K562 (cell line): ENCODE measurements around the gene ARSK. TPM values are rescaled to one million over a fixed set of nuclear protein-coding genes. Genes with fewer than 3 reads are reported as not detected.

Experiments used
- CEBPB ChIP-seq: fragments of 450-650 bp; IDR thresholded peaks from 2 replicates; pipeline ENCODE4 v1.6.1; 2016; ENCODE audit warnings: missing genetic modification characterization, missing compliant biosample characterization
- KAT2B ChIP-seq: IDR thresholded peaks from one replicate; pipeline ENCODE4 v1.6.1; 2012; ENCODE audit warnings: low read depth, mild to moderate bottlenecking, control low read depth, inconsistent platforms, low read length, moderate library complexity
- MXI1 ChIP-seq: IDR thresholded peaks from 2 replicates; pipeline ENCODE4 v1.6.1; 2011; ENCODE audit warnings: low read depth, mild to moderate bottlenecking, improper control_type of control experiment, low read length
- MYBL2 ChIP-seq, 2 experiments: fragments of 450-650 bp in 1 of 2; sonication (generic) in 1 of 2; formaldehyde crosslinking in 1 of 2; IDR thresholded peaks; 2 replicates each; pipeline versions ENCODE4 v1.6.1 to v1.8.1; 2017 to 2022; ENCODE audit warnings: borderline replicate concordance in 1 of 2, inconsistent platforms in 1 of 2, low read depth in 1 of 2, mild to moderate bottlenecking in 1 of 2, missing genetic modification reagents in 1 of 2, moderate library complexity in 1 of 2
- RBM25 ChIP-seq: fragments of 200-400 bp; formaldehyde crosslinking; IDR thresholded peaks from 2 replicates; pipeline ENCODE4 v1.6.1; 2018; ENCODE audit warnings: low read length, low read depth, moderate library complexity; ENCODE audit not compliant: severe bottlenecking
- YY1 ChIP-seq, 3 experiments: IDR thresholded peaks; 2 replicates each; pipeline ENCODE4 v1.6.1; 2011; ENCODE audit warnings: low read length in 2 of 3, mild to moderate bottlenecking in 2 of 3, moderate library complexity in 2 of 3, borderline replicate concordance in 1 of 3, control low read depth in 1 of 3, low read depth in 1 of 3; ENCODE audit not compliant: insufficient read depth in 3 of 3, insufficient replicate concordance in 2 of 3, control insufficient read depth in 1 of 3, insufficient read length in 1 of 3; ENCODE audit errors: extremely low read depth in 1 of 3
- ZNF143 ChIP-seq: sonication (generic); formaldehyde crosslinking; IDR thresholded peaks from 2 replicates; pipeline ENCODE4 v1.9.0; 2022; ENCODE audit warnings: mild to moderate bottlenecking, missing genetic modification reagents
- ZNF174 ChIP-seq: fragments of 250-450 bp; sonication (Bioruptor Pico); IDR thresholded peaks from 2 replicates; pipeline ENCODE4 v1.4.0; 2020; ENCODE audit warnings: mild to moderate bottlenecking
- polyA plus RNA-seq, 8 experiments: library from polyadenylated mRNA; depleted of rRNA in 4 of 8; stranded (reverse) in 5 of 8; unstranded in 3 of 8; fragments of >200 nt; fragmentation: Nextera tagmentation in 2 of 8; fragmentation: Illumina TruSeq in 1 of 8; extraction: Ambion mirVana in 2 of 8; extraction: Trizol in 1 of 8; gene quantifications; 2 replicates each; pipeline versions ENCODE4 v1.2.1 to v1.2.3, GENCODE V29; 2011 to 2014; ENCODE audit warnings: inconsistent platforms in 1 of 8, missing spikeins in 1 of 8
- total RNA-seq, 7 experiments: library from RNA; depleted of rRNA in 6 of 7; stranded (reverse); fragments of >200 nt in 6 of 7; fragmentation: Illumina TruSeq in 2 of 7; extraction: Trizol in 2 of 7; gene quantifications; 2 replicates each; pipeline versions ENCODE4 v1.2.1 to v1.2.3, GENCODE V29; 2011 to 2021; ENCODE audit warnings: low replicate concordance in 1 of 7
- TF ChIP-seq, protein P1 (sequence below), 2 experiments: fragments of 450-650 bp; IDR thresholded peaks; 2 replicates each; pipeline ENCODE4 v1.6.1; 2016; ENCODE audit warnings: mild to moderate bottlenecking in 2 of 2, borderline replicate concordance in 1 of 2, low read depth in 1 of 2, moderate library complexity in 1 of 2
- TF ChIP-seq, protein P2 (sequence below): fragments of 250-450 bp; sonication (Bioruptor Pico); IDR thresholded peaks from 2 replicates; pipeline ENCODE4 v1.4.0; 2020

Gene ARSK
- total and polyA plus RNA-seq, 9 of the 15 experiments (the other 6 are each of a cell fraction or from before 2014, with no cell fraction given): 2.7 to 9.4 (median 7.1) TPM

DNA sequence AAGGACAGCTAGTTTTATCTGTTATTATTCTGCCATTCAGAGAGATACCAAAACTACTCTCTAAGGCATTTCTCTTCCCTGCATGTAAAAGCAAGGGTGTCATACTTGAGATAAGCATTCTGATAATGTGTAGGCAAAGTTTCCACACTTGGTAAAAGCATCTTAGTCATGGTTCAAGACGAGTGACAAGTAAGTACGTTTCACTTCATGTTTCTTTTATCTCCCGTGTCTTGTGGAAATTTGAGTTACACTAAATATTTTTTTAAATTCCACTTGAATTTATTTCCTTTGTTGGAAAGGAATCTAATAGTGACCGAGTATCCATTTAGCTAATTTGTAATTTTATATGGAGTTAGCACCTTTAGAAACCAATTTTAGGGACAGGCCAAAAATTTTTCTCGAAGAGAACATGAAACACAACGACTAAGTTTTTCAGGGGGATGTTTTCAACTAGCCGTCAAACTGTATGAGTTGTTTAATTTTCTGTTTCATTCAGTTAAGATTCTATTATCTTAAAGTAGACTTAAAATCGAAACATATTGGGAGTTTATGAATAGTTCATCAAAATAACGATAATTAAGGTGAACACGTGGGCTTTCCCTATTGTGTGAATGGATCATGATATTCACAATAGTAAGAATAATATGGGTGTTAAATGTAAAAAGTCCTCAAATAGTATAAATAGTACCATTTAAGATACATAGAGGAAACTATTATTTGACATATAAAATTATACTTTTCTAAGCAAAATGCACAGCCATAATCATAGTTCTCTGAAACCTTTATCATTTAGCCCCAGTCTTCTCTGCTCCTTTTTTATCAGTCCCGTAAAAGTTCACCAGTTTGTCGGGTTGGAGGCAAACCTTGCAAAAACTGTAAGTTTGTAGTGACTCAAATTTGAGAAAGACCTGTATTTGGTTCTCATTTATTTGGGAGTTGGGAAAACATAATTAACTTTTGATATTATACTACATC is 93.3 kb downstream of the ARSK start (continued):
- TF ChIP-seq, protein P1, sequence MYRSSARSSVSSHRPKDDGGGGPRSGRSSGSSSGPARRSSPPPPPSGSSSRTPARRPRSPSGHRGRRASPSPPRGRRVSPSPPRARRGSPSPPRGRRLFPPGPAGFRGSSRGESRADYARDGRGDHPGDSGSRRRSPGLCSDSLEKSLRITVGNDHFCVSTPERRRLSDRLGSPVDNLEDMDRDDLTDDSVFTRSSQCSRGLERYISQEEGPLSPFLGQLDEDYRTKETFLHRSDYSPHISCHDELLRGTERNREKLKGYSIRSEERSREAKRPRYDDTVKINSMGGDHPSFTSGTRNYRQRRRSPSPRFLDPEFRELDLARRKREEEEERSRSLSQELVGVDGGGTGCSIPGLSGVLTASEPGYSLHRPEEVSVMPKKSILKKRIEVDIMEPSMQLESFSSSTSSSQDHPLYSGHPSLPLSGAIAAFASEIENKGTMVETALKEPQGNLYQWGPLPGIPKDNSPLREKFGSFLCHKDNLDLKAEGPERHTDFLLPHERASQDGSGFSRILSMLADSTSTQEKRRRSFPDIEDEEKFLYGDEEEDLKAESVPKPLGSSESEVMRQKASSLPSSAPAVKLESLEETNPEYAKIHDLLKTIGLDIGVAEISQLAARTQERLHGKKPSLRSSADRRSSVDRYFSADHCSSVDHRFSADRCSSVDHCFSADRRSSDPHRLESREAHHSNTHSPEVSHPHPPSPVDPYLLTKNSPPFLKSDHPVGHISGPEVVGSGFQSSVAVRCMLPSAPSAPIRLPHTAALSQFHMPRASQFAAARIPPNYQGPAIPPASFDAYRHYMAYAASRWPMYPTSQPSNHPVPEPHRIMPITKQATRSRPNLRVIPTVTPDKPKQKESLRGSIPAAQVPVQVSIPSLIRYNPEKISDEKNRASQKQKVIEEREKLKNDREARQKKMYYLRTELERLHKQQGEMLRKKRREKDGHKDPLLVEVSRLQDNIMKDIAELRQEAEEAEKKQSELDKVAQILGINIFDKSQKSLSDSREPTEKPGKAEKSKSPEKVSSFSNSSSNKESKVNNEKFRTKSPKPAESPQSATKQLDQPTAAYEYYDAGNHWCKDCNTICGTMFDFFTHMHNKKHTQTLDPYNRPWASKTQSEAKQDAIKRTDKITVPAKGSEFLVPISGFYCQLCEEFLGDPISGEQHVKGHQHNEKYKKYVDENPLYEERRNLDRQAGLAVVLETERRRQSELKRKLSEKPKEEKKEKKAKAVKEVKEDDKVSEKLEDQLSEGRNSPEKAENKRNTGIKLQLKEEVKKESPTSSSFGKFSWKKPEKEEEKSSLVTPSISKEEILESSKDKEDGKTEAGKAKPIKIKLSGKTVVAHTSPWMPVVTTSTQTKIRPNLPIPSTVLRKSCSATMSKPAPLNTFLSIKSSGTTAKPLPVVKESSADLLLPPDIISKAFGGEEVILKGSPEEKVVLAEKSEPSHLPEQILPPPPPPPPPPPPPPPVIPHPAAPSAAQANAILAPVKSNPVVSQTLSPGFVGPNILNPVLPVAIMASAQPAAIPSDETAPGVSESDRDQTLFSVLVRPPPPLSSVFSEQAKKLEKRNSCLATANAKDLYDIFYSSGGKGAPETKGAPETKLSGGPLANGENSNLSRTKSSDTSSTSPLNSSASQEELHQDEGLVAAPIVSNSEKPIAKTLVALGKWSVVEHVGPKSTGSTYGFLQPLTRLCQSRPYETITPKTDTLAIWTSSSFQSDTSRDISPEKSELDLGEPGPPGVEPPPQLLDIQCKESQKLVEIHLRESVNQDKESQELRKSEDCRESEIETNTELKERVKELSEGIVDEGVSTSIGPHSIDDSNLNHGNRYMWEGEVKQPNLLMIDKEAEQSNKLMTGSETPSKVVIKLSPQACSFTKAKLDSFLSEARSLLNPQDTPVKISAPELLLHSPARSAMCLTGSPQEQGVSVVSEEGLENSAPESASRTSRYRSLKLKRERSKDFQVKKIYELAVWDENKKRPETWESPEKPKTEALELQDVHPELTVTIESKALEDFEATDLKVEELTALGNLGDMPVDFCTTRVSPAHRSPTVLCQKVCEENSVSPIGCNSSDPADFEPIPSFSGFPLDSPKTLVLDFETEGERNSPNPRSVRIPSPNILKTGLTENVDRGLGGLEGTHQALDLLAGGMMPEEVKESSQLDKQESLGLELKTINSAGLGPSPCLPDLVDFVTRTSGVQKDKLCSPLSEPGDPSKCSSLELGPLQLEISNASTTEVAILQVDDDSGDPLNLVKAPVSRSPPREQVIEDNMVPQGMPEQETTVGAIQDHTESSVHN (IDR thresholded peaks at IDR 0.05; ENCODE audit: borderline replicate concordance in 1 of 2, low read depth in 1 of 2): peak in 1 of 2 experiments; percentile 40; a peak in 2 of 4 replicates
- TF ChIP-seq, protein P2, sequence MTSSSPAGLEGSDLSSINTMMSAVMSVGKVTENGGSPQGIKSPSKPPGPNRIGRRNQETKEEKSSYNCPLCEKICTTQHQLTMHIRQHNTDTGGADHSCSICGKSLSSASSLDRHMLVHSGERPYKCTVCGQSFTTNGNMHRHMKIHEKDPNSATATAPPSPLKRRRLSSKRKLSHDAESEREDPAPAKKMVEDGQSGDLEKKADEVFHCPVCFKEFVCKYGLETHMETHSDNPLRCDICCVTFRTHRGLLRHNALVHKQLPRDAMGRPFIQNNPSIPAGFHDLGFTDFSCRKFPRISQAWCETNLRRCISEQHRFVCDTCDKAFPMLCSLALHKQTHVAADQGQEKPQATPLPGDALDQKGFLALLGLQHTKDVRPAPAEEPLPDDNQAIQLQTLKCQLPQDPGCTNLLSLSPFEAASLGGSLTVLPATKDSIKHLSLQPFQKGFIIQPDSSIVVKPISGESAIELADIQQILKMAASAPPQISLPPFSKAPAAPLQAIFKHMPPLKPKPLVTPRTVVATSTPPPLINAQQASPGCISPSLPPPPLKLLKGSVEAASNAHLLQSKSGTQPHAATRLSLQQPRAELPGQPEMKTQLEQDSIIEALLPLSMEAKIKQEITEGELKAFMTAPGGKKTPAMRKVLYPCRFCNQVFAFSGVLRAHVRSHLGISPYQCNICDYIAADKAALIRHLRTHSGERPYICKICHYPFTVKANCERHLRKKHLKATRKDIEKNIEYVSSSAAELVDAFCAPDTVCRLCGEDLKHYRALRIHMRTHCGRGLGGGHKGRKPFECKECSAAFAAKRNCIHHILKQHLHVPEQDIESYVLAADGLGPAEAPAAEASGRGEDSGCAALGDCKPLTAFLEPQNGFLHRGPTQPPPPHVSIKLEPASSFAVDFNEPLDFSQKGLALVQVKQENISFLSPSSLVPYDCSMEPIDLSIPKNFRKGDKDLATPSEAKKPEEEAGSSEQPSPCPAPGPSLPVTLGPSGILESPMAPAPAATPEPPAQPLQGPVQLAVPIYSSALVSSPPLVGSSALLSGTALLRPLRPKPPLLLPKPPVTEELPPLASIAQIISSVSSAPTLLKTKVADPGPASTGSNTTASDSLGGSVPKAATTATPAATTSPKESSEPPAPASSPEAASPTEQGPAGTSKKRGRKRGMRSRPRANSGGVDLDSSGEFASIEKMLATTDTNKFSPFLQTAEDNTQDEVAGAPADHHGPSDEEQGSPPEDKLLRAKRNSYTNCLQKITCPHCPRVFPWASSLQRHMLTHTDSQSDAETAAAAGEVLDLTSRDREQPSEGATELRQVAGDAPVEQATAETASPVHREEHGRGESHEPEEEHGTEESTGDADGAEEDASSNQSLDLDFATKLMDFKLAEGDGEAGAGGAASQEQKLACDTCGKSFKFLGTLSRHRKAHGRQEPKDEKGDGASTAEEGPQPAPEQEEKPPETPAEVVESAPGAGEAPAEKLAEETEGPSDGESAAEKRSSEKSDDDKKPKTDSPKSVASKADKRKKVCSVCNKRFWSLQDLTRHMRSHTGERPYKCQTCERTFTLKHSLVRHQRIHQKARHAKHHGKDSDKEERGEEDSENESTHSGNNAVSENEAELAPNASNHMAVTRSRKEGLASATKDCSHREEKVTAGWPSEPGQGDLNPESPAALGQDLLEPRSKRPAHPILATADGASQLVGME: no peak
- peak; percentile 34 for TF ChIP-seq CEBPB
- no peak for TF ChIP-seq ZNF174 (CRISPR knock-in tag)
- no peak for TF ChIP-seq YY1 (IDR thresholded peaks at IDR 0.05; ENCODE audit: borderline replicate concordance in 1 of 3, control insufficient read depth in 1 of 3, extremely low read depth in 1 of 3, insufficient read depth in 3 of 3, insufficient read length in 1 of 3, insufficient replicate concordance in 2 of 3, low read depth in 1 of 3, low read length in 2 of 3)
- no peak for TF ChIP-seq MYBL2 (IDR thresholded peaks at IDR 0.05; ENCODE audit: low read depth)
- no peak for TF ChIP-seq MYBL2 (CRISPR knock-in tag; IDR thresholded peaks at IDR 0.05; ENCODE audit: borderline replicate concordance)
- no peak for TF ChIP-seq RBM25
- no peak for TF ChIP-seq KAT2B
- TF ChIP-seq MXI1: no peak
- TF ChIP-seq ZNF143: no peak
